ENCODE measurements around the gene STKLD1.
"Not testable (repeated sequence)": the region's sequence is repeated elsewhere in the genome, so short reads cannot be mapped to it uniquely, and the experiment has no call there.

GRCh38 chr9:133377280-133377679, 1.1 kb downstream of the STKLD1 start:
- TF ChIP-seq CTCF (IDR thresholded peaks at IDR 0.05; ENCODE audit: low read depth, low read length, poor library complexity, severe bottlenecking); EZH2phosphoT487 (IDR thresholded peaks at IDR 0.05; ENCODE audit: borderline replicate concordance, low read length): not testable (repeated sequence)
